ENCODE data around the gene ANKMY1. TPM values are rescaled to one million over a fixed set of nuclear protein-coding genes. Genes with fewer than 3 reads are reported as not detected.

ANKMY1 gene
- polyA plus RNA-seq, 2 of the 4 experiments (the other 2 are of a cell fraction) = 10.6 to 16.5 TPM

- peak; percentile 56; the same call in 1 of the 2 replicates for TF ChIP-seq PBX3 (IDR thresholded peaks at IDR 0.05)
- 0 out of 2 replicates have a peak, but pooled peaks have one; percentile 4 for TF ChIP-seq GATA3 (IDR thresholded peaks at IDR 0.05; ENCODE audit: borderline replicate concordance)
- peak; percentile 82; the same call in 1 of the 2 replicates for TF ChIP-seq E2F6 (IDR thresholded peaks at IDR 0.05; ENCODE audit: borderline replicate concordance, low read depth)
- TF ChIP-seq JUN (IDR thresholded peaks at IDR 0.05) = peak in 1 of 2 experiments; percentile 85
- peak; percentile 72 for TF ChIP-seq ATOH8 (CRISPR knock-in tag; IDR thresholded peaks at IDR 0.05; ENCODE audit: low read depth)
- 0 out of 2 replicates have a peak, but pooled peaks have one; percentile 48 for TF ChIP-seq HOXB13 (CRISPR knock-in tag; IDR thresholded peaks at IDR 0.05; ENCODE audit: low read depth)
- TF ChIP-seq HEYL (CRISPR knock-in tag; IDR thresholded peaks at IDR 0.05) = no peak
Observed at GRCh38 chr2:240560480-240561324, 2.9 kb upstream of the ANKMY1 start (continued).

GRCh38 chr2:240560084-240560479 is 2.3 kb upstream of the ANKMY1 start, which contains the start of gene DUSP28:
Gene DUSP28, plus strand, starts transcription at chr2:240560357. Its CDS starts 328 bp downstream, at chr2:240560685.
- 0% methylated on average over 25 of the region's 39 CpGs for whole genome bisulfite sequencing (ENCODE audit: missing lambda C conversion rate)
- ATAC-seq = peak; percentile 71 to 84

More at GRCh38 chr2:240560084-240560479, 2.3 kb upstream of the ANKMY1 start, which contains the start of gene DUSP28:
- H3K4me3 ChIP-seq = peak within 1 kb of the TSS; percentile 87
- ChIA-PET POLR2A (interaction anchor here (1.5 to 2.2 kb wide), 2 partner anchors 20 to 26 kb away, joined by 16 to 38 read pairs; partner anchors contain the start of gene CAPN10), CTCF (interaction anchor here (0.7 to 1.7 kb wide), 2 partner anchors 16 to 328 kb away, joined by 3 to 6 read pairs; no protein-coding TSS in a partner anchor)
- DNase-seq (ENCODE audit: low read depth in 1 of 2, low spot score in 1 of 2) = peak; percentile 82 to 93
- no peak for FAIRE-seq
- H3K9me3 ChIP-seq = no peaks in the 10 kb centered on the region
- no peak for TF ChIP-seq CBX2 (IDR thresholded peaks at IDR 0.05; ENCODE audit: borderline replicate concordance, low read depth)
- TF ChIP-seq POLR2A (IDR thresholded peaks at IDR 0.05; ENCODE audit: low read length) = peak; percentile 85
- peak; percentile 80; the same call in 1 of the 2 replicates for TF ChIP-seq HOXA7 (CRISPR knock-in tag; IDR thresholded peaks at IDR 0.05)
- TF ChIP-seq E2F6 (IDR thresholded peaks at IDR 0.05; ENCODE audit: borderline replicate concordance, low read depth) = peak; percentile 96
- TF ChIP-seq ATOH8 (CRISPR knock-in tag; IDR thresholded peaks at IDR 0.05; ENCODE audit: low read depth) = no peak; the same call in 1 of the 2 replicates
- peak; percentile 52; the same call in 1 of the 2 replicates for TF ChIP-seq TFCP2L1 (CRISPR knock-in tag; IDR thresholded peaks at IDR 0.05)
- no peak for TF ChIP-seq ESRRA (IDR thresholded peaks at IDR 0.05; ENCODE audit: borderline replicate concordance, low read length)
- peak; percentile 79; the same call in 1 of the 2 replicates for TF ChIP-seq NPAS2 (CRISPR knock-in tag; IDR thresholded peaks at IDR 0.05; ENCODE audit: borderline replicate concordance)
- TF ChIP-seq RFX5 (IDR thresholded peaks at IDR 0.05) = peak; percentile 90
- no peak for TF ChIP-seq RAD21 (conservative IDR thresholded peaks at IDR 0.05 in 1 of 2, IDR thresholded peaks at IDR 0.05 in 1 of 2)
- TF ChIP-seq GATA3 (IDR thresholded peaks at IDR 0.05; ENCODE audit: borderline replicate concordance) = no peak
- TF ChIP-seq RNF2 (IDR thresholded peaks at IDR 0.05; ENCODE audit: borderline replicate concordance, low read depth) = 0 out of 2 replicates have a peak, but pooled peaks have one; percentile 28
- TF ChIP-seq MAX (IDR thresholded peaks at IDR 0.05) = peak; percentile 100
- TF ChIP-seq NR3C1 (IDR thresholded peaks at IDR 0.05) = no peak
- peak; percentile 39 to 55; a peak in 2 of 5 replicates for TF ChIP-seq JUN (IDR thresholded peaks at IDR 0.05)
- TF ChIP-seq HOXB5 (CRISPR knock-in tag; IDR thresholded peaks at IDR 0.05) = peak; percentile 78
- TF ChIP-seq PBX3 (IDR thresholded peaks at IDR 0.05) = no peak
- TF ChIP-seq USF2 (IDR thresholded peaks at IDR 0.05) = peak; percentile 74
- TF ChIP-seq MYC (IDR thresholded peaks at IDR 0.05; ENCODE audit: borderline replicate concordance, low read length) = peak; percentile 97
- no peak; the same call in 1 of the 2 replicates for TF ChIP-seq BHLHE40 (IDR thresholded peaks at IDR 0.05; ENCODE audit: low read depth, low read length)
- peak within 1 kb of the TSS; percentile 98 to 100 for H3K27ac ChIP-seq
- H3K4me2 ChIP-seq = peak within 1 kb of the TSS; percentile 85
- H3K4me1 ChIP-seq = peaks cover 33% of the 10 kb centered on the region
